H9 (cell line): ENCODE data around the gene FADS3. TPM values are rescaled to one million over a fixed set of nuclear protein-coding genes. Genes with fewer than 3 reads are reported as not detected.

Experiments used
- DNase-seq: peaks from one replicate; pipeline ENCODE4 v3.0.0-alpha.2; 2017
- H2AFZ ChIP-seq: one replicate; pipeline ENCODE4 v1.6.1; 2013; ENCODE audit warnings: mild to moderate bottlenecking, low read length, control low read depth, moderate library complexity
- H2AK5ac ChIP-seq: 2 replicates; pipeline ENCODE4 v1.6.1; 2013; ENCODE audit warnings: low read length, control low read depth, mixed read lengths; ENCODE audit not compliant: insufficient read length
- H2BK120ac ChIP-seq: one replicate; pipeline ENCODE4 v1.6.1; 2013; ENCODE audit warnings: low read depth, mild to moderate bottlenecking, low read length, control low read depth, inconsistent platforms; ENCODE audit not compliant: poor library complexity, severe bottlenecking
- H2BK12ac ChIP-seq: 2 replicates; pipeline ENCODE4 v1.6.1; 2013; ENCODE audit warnings: low read length, control low read depth, mixed read lengths, low read depth; ENCODE audit not compliant: insufficient read length
- H2BK15ac ChIP-seq: 2 replicates; pipeline ENCODE4 v1.6.1; 2013; ENCODE audit warnings: low read depth, low read length, control low read depth
- H2BK20ac ChIP-seq: one replicate; pipeline ENCODE4 v1.6.1; 2013; ENCODE audit warnings: low read depth, mild to moderate bottlenecking, low read length, control low read depth, inconsistent platforms; ENCODE audit not compliant: poor library complexity, severe bottlenecking
- H2BK5ac ChIP-seq: 2 replicates; pipeline ENCODE4 v1.6.1; 2013; ENCODE audit warnings: low read length, control low read depth, mixed read lengths; ENCODE audit not compliant: insufficient read length
- H3K14ac ChIP-seq: 2 replicates; pipeline ENCODE4 v1.6.1; 2013; ENCODE audit warnings: low read length, control low read depth; ENCODE audit not compliant: insufficient read depth
- H3K18ac ChIP-seq: 2 replicates; pipeline ENCODE4 v1.6.1; 2013; ENCODE audit warnings: low read depth, mild to moderate bottlenecking, mixed read lengths, low read length, control low read depth; ENCODE audit not compliant: insufficient read length
- H3K23ac ChIP-seq: 2 replicates; pipeline ENCODE4 v1.6.1; 2013; ENCODE audit warnings: low read length, control low read depth, mixed read lengths, low read depth; ENCODE audit not compliant: insufficient read length
- H3K23me2 ChIP-seq: 2 replicates; pipeline ENCODE4 v1.6.1; 2013; ENCODE audit warnings: low read depth, mild to moderate bottlenecking, mixed read lengths, low read length, control low read depth; ENCODE audit not compliant: insufficient read length, poor library complexity, severe bottlenecking
- H3K27ac ChIP-seq: 2 replicates; pipeline ENCODE4 v1.5.1; 2013; ENCODE audit warnings: low read length, control low read depth, mixed read lengths, low read depth; ENCODE audit not compliant: insufficient read length
- H3K27me3 ChIP-seq: 2 replicates; pipeline ENCODE4 v1.6.1; 2013; ENCODE audit warnings: low read length, control low read depth, inconsistent platforms; ENCODE audit not compliant: insufficient read depth
- H3K4ac ChIP-seq: 2 replicates; pipeline ENCODE4 v1.6.1; 2013; ENCODE audit warnings: low read depth, mild to moderate bottlenecking, control low read depth, inconsistent platforms, low read length, moderate library complexity
- H3K4me1 ChIP-seq: 2 replicates; pipeline ENCODE4 v1.6.1; 2013; ENCODE audit warnings: low read length, control low read depth, inconsistent platforms; ENCODE audit not compliant: insufficient read depth
- H3K4me2 ChIP-seq: 2 replicates; pipeline ENCODE4 v1.6.1; 2013; ENCODE audit warnings: low read length, control low read depth, mixed read lengths; ENCODE audit not compliant: insufficient read length, insufficient read depth
- H3K56ac ChIP-seq: 2 replicates; pipeline ENCODE4 v1.6.1; 2013; ENCODE audit warnings: low read depth, mild to moderate bottlenecking, mixed read lengths, low read length, control low read depth; ENCODE audit not compliant: insufficient read length
- H3K79me1 ChIP-seq: 2 replicates; pipeline ENCODE4 v1.6.1; 2013; ENCODE audit warnings: low read depth, mild to moderate bottlenecking, moderate library complexity, low read length, control low read depth, inconsistent platforms; ENCODE audit not compliant: insufficient read depth, poor library complexity, severe bottlenecking
- H3K79me2 ChIP-seq: 2 replicates; pipeline ENCODE4 v1.6.1; 2013; ENCODE audit warnings: low read length, control low read depth, inconsistent platforms; ENCODE audit not compliant: insufficient read depth
- H3K9ac ChIP-seq: 2 replicates; pipeline ENCODE4 v1.6.1; 2013; ENCODE audit warnings: low read length, control low read depth, mixed read lengths; ENCODE audit not compliant: insufficient read length; ENCODE audit errors: extremely low read depth
- H3K9me3 ChIP-seq: one replicate; pipeline ENCODE4 v1.6.1; 2013; ENCODE audit warnings: low read depth, low read length, inconsistent platforms; ENCODE audit not compliant: control insufficient read depth
- H3T11ph ChIP-seq: one replicate; pipeline ENCODE4 v1.6.1; 2013; ENCODE audit warnings: mild to moderate bottlenecking, low read length, control low read depth, inconsistent platforms
- H4K20me1 ChIP-seq: one replicate; pipeline ENCODE4 v1.6.1; 2013; ENCODE audit not compliant: control insufficient read depth, insufficient read length, insufficient read depth
- H4K5ac ChIP-seq: 2 replicates; pipeline ENCODE4 v1.6.1; 2013; ENCODE audit warnings: low read depth, mild to moderate bottlenecking, mixed read lengths, low read length, control low read depth; ENCODE audit not compliant: insufficient read length
- H4K8ac ChIP-seq: replicated peaks from 2 replicates; pipeline ENCODE4 v1.6.1; 2013; ENCODE audit warnings: low read length, control low read depth, mixed read lengths, low read depth; ENCODE audit not compliant: insufficient read length
- H4K91ac ChIP-seq: 2 replicates; pipeline ENCODE4 v1.6.1; 2013; ENCODE audit warnings: low read depth, mild to moderate bottlenecking, moderate library complexity, mixed read lengths, low read length, control low read depth; ENCODE audit not compliant: insufficient read length
- H3K27ac Mint-ChIP-seq, 3 experiments: 2 replicates in 2 of 3; 3 replicates in 1 of 3; pipeline ENCODE4 v1.8.0; 2020 to 2021; ENCODE audit warnings: mixed read lengths in 3 of 3, mild to moderate bottlenecking in 1 of 3, moderate library complexity in 1 of 3
- H3K27me3 Mint-ChIP-seq: 2 replicates; pipeline ENCODE4 v1.8.0; 2021; ENCODE audit warnings: low read depth, mild to moderate bottlenecking, moderate library complexity, mixed read lengths
- H3K36me3 Mint-ChIP-seq, 3 experiments: 2 replicates in 2 of 3; 3 replicates in 1 of 3; pipeline ENCODE4 v1.8.0; 2020 to 2021; ENCODE audit warnings: low read depth in 3 of 3, mixed read lengths in 3 of 3; ENCODE audit not compliant: insufficient read depth in 1 of 3
- H3K4me1 Mint-ChIP-seq, 2 experiments: 2 replicates each; pipeline ENCODE4 v1.8.0; 2020; ENCODE audit warnings: mixed read lengths in 2 of 2
- H3K4me3 Mint-ChIP-seq, 2 experiments: 2 replicates in 1 of 2; 3 replicates in 1 of 2; pipeline ENCODE4 v1.8.0; 2020 to 2021; ENCODE audit warnings: mild to moderate bottlenecking in 2 of 2, mixed read lengths in 2 of 2, moderate library complexity in 1 of 2
- H3K9me3 Mint-ChIP-seq, 2 experiments: 2 replicates in 1 of 2; 3 replicates in 1 of 2; pipeline ENCODE4 v1.8.0; 2020; ENCODE audit warnings: mild to moderate bottlenecking in 2 of 2, mixed read lengths in 2 of 2, moderate library complexity in 1 of 2
- CTCF ChIP-seq: fragments of 200-600 bp; sonication (generic); conservative IDR thresholded peaks from 3 replicates; pipeline ENCODE4 v1.8.0; 2021; ENCODE audit warnings: antibody characterized with exemption, mild to moderate bottlenecking
- WGBS: extraction: QIAGEN DNeasy Blood & Tissue Kit; methylation state at CpG from one replicate; pipeline ENCODE4 v1.1.7; 2013; ENCODE audit warnings: missing lambda C conversion rate, low lambda C conversion rate, mixed read lengths; ENCODE audit not compliant: insufficient read length; ENCODE audit errors: extremely low coverage; 5-methylcytosine and 5-hydroxymethylcytosine counted together
- total RNA-seq: library from RNA; stranded (reverse); gene quantifications from 2 replicates; pipeline ENCODE4 v1.2.1, GENCODE V29; 2021

Gene FADS3
- total RNA-seq, 1 experiment from 2014 or later, result 34.9 TPM

GRCh38 chr11:61828629-61829407 lies 62.5 kb downstream of the FADS3 start:
- H4K91ac ChIP-seq, result no peak overlapping the region
- no peak overlapping the region for H2AFZ ChIP-seq
- no peak overlapping the region for H2BK120ac ChIP-seq
- H3K27me3 ChIP-seq, result no peaks in the 10 kb centered on the region
- peak overlapping the region; percentile 95 to 99 (median 97) for H3K27ac Mint-ChIP-seq
- no peaks in the 10 kb centered on the region for H4K20me1 ChIP-seq
- H4K8ac ChIP-seq, result no peak overlapping the region
- peak; percentile 68 for TF ChIP-seq CTCF
- peak overlapping the region; percentile 91 to 93 for H3K4me3 Mint-ChIP-seq
- peak; percentile 44 for DNase-seq
- no peak overlapping the region for H3T11ph ChIP-seq
- peaks cover 56% of the 10 kb centered on the region in 2 experiments for H3K4me1 Mint-ChIP-seq
- no peaks in the 10 kb centered on the region for H3K27me3 Mint-ChIP-seq
- peaks cover 7% of the 10 kb centered on the region; the same call in 1 of the 2 replicates for H3K4me1 ChIP-seq
- no peak overlapping the region for H2BK5ac ChIP-seq
- no peak overlapping the region for H3K27ac ChIP-seq
- H3K23ac ChIP-seq, result no peak overlapping the region
- H4K5ac ChIP-seq, result no peak overlapping the region
- H3K9me3 ChIP-seq, result no peaks in the 10 kb centered on the region
- peaks cover 19 to 32% (median 31%) of the 10 kb centered on the region in 3 experiments; a peak in 6 of 7 replicates for H3K36me3 Mint-ChIP-seq
- H3K23me2 ChIP-seq, result peaks cover 16% of the 10 kb centered on the region
- H2AK5ac ChIP-seq, result no peak overlapping the region
- H3K9ac ChIP-seq, result peak overlapping the region; percentile 54
- peaks cover 38% of the 10 kb centered on the region; the same call in 1 of the 2 replicates for H3K79me2 ChIP-seq
- no peak overlapping the region for H3K4ac ChIP-seq
- H2BK15ac ChIP-seq, result no peak overlapping the region
- no CpG with 5 or more reads among the region's 55 CpGs for WGBS
- peak overlapping the region; percentile 66 for H3K14ac ChIP-seq
- peak overlapping the region; percentile 40 for H3K18ac ChIP-seq
- H3K56ac ChIP-seq, result no peak overlapping the region
- peak overlapping the region; percentile 96 for H3K4me2 ChIP-seq
- H2BK20ac ChIP-seq, result no peak overlapping the region
- no peaks in the 10 kb centered on the region for H3K9me3 Mint-ChIP-seq
- H3K79me1 ChIP-seq, result peaks cover 2% of the 10 kb centered on the region
- H2BK12ac ChIP-seq, result no peak overlapping the region
